Coronary artery (tissue), 2 donors: ENCODE measurements around the gene HMGCS2.

Source experiments
- DNase-seq: peaks from one replicate; pipeline ENCODE4 v3.0.0-alpha.2; 2017; ENCODE audit warnings: low spot score
- H3K27ac ChIP-seq, 2 donors: fragments of 200-600 bp; sonication (generic); one replicate each; pipeline ENCODE4 v1.5.1; 2016 to 2019
- H3K4me3 ChIP-seq: fragments of 200-600 bp; sonication (generic); 2 replicates; pipeline ENCODE4 v1.5.1; 2016; ENCODE audit warnings: mild to moderate bottlenecking, moderate library complexity
- TF ChIP-seq, protein P1 (sequence below): fragments of 200-600 bp; sonication (generic); IDR thresholded peaks from one replicate; pipeline ENCODE4 v1.5.1; 2019; ENCODE audit warnings: antibody characterized with exemption

HMGCS2 gene

DNA sequence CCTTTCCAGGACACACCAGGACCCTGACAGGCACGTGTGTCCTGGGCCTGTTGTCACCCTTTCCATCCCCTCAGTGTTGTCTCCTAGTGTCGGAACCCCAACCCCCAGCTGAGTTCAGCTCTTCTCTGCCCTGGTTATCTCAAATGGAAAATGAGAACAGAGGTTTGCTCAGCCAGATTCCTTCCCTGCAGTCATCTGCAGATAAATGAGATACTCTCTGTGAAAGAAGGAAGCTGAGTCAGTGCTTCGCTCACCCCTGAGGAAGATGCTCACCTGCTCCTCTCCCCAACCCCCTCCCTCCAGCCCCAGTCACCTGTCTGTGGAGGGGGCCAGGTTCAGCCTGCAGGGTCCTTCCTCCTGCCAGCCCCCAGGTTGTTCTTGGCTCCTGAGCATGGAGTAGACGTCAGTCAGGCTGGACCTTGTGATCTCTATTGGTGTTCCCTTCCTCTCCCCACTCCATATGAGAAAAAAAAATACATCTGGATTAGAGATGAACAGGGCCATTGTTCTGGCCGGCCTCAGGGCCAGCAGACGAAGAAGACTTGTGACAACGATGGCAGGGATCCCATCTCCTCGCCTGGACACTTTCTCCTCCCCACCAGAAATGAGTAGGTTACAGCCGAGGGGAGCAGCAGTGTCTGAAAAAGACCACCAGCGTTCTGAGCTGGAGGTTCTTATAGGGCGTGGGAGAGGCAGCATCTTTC is 36.1 kb downstream of the HMGCS2 start:
- Histone ChIP-seq H3K27ac (no peak overlapping the region), H3K4me3 (no peak overlapping the region)
- DNase-seq: no peak
- TF ChIP-seq, protein P1, sequence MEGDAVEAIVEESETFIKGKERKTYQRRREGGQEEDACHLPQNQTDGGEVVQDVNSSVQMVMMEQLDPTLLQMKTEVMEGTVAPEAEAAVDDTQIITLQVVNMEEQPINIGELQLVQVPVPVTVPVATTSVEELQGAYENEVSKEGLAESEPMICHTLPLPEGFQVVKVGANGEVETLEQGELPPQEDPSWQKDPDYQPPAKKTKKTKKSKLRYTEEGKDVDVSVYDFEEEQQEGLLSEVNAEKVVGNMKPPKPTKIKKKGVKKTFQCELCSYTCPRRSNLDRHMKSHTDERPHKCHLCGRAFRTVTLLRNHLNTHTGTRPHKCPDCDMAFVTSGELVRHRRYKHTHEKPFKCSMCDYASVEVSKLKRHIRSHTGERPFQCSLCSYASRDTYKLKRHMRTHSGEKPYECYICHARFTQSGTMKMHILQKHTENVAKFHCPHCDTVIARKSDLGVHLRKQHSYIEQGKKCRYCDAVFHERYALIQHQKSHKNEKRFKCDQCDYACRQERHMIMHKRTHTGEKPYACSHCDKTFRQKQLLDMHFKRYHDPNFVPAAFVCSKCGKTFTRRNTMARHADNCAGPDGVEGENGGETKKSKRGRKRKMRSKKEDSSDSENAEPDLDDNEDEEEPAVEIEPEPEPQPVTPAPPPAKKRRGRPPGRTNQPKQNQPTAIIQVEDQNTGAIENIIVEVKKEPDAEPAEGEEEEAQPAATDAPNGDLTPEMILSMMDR: no peak

DNA sequence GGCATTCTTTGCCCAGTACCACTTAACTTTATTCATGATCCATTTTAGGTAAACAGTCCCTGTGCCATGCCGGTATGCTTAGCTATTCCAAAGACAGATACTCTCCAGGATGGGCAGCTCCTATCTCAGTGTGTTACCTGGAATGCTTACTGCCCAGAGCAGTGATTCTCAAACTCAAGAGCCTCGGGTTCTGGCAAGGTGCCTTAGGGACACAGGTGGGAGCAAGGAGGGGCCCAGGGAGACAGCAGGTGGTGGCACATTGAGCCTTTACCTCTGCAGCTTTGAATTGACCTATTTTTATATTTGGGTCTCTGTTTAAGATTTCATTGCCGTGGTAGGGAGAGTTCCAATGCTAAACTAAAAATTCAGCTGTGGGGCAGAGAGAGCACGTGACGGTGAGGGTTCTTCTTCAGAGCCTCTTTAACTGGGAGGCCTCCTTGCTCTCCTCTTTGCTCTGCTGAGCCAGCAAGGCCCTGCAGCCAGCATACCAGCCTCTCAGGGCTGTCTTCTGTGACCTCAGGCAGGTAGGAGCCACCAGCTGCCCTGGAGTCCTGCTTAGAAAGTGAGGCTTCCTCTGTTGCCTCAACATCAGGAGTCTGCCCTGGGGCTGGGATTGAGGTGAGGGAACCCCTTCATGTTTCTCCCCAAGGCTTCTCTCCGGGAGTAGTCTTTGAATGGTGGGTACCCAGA is 36.8 kb downstream of the HMGCS2 start:
- DNase-seq: peak; percentile 31
- H3K27ac ChIP-seq: no peak overlapping the region
- TF ChIP-seq, protein P1: no peak
- no peak overlapping the region for H3K4me3 ChIP-seq

DNA sequence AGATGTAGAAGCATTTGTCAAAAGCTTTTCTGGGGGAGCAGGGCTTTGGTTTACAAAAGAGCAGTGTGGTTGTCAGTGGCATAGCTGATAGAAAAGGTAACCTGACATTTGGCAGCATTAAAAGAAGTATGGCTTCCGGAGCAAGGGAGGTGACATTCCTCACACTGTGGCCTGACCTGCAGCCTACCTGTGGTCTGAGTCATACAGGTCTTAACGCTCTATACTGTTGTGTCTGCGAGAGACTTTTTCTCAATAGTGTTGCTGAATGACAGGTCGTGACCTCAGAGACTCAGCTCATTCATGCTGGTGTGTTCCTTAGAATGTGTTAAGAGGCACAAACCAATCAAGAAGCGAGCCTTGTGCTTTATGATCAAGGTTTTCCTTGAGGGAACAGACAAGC is 37.6 kb downstream of the HMGCS2 start:
- H3K27ac ChIP-seq: no peak overlapping the region
- DNase-seq: no peak
- H3K4me3 ChIP-seq: no peak overlapping the region
- TF ChIP-seq, protein P1: no peak

DNA sequence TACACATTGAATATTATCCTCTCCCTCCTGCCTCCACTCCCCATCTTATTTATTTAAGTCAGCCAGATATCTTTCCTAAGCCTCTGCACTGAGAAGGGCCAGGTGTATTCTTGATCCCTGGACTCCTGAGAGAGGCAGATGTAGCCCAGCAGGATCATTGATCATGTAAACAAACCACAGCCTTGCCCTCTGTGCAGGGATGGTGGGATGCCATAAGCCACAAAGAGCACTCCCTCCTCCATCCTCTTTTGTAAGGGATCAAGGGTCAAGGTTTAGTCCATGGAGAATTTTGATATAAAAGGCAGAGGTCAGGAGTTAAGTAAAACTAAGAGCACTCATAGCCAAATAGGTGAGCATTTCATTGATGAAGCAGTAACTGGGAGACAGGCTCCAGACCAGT is 39.7 kb downstream of the HMGCS2 start:
- TF ChIP-seq, protein P1: no peak
- Histone ChIP-seq H3K27ac (no peak overlapping the region), H3K4me3 (no peak overlapping the region)
- no peak for DNase-seq

DNA sequence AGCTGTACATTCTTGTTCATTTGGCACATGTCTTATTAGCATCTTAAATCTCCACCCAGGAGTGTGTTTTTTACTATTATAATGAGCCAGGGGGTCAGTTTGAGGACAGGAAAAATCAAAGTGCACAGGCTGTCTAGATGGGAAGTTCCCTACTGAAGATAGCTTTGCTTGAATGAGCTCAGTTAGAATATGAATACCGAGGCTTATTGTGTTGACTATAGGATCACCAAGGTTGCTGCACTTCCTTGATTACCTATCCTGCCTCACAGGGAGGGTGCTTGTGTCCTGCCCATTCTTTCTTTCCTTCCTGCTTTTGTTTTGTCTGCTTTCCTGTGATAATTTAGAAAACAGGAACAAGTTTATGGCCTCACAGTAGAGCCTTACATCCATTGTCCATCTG is 40.7 kb downstream of the HMGCS2 start:
- H3K4me3 ChIP-seq: no peak overlapping the region
- no peak for DNase-seq
- no peak overlapping the region for H3K27ac ChIP-seq
- TF ChIP-seq, protein P1: no peak

DNA sequence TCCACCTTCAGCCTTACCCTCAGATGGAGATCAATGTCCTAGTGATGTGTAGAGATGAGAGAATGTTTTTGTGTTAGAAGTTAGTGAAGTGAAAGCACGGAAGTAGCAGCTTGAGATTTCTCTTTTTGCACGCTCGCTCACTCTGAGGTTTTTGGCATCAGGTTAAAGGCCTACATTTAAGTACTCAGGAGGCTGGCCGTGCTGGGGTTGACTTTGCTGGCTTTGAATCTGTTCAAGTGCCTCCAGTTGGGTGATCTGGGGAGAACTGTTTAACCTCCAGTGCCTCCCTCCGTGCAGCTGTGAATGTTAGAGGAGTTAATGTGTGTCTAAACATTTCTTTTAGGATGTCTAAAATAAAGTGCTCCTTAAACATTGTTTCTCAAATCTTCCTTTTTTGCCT is 43.1 kb downstream of the HMGCS2 start:
- DNase-seq: peak; percentile 17
- TF ChIP-seq, protein P1: no peak
- H3K27ac ChIP-seq: no peak overlapping the region
- H3K4me3 ChIP-seq: no peak overlapping the region
